NCI-H446 (cell line): ENCODE measurements around the gene PEMT.

Experiments
- DNase-seq, 2 experiments: peaks; one replicate each; lab custom pipeline; 2025; lab: John Stamatoyannopoulos, UW

Gene PEMT

GRCh38 chr17:17553217-17554195 lies 38.0 kb downstream of the PEMT start:
- DNase-seq: no peak

DNA sequence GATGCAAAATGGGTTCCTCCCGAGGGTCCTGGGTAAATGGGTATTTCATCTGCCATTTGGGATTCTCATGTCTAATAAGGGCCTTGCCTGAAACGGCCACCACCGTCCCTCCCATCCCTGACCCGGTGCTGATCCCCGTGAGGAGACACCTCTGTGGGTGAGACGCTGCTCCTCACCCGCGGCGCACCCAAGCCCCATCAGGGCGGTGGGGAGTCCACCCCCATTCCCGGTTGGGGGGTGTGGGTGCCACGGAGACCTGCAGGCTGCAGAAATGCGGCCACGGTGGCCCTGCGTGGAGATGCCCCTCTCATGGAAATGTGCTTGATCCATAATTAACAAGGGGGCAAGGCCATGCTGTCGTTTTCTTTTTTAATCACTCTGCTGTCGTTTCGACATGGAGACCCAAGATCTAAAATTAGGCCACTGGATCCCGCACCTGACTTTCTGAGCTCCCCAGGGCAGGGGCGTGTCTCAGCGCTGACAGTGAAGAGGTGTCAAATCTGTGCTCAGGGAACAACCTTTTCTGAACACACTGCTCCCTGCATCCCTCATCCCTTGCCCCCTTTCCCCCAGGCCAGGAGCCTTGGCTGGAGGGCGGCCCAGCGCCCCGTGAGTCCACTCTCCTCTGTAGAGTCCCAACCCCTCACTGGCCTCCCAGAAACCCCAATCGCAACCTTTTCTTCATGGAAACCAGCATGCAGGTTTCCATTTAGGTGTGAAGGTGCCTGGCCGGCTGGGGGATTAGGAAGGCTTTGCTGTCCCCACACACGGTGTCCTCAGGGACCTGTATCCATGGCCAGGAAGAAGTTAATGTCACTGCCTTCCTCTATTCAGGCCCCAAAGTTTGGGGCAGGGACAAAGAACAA lies 38.9 kb downstream of the PEMT start:
- no peak for DNase-seq

GRCh38 chr17:17551361-17551760 lies 40.1 kb downstream of the PEMT start:
- DNase-seq: no peak

DNA sequence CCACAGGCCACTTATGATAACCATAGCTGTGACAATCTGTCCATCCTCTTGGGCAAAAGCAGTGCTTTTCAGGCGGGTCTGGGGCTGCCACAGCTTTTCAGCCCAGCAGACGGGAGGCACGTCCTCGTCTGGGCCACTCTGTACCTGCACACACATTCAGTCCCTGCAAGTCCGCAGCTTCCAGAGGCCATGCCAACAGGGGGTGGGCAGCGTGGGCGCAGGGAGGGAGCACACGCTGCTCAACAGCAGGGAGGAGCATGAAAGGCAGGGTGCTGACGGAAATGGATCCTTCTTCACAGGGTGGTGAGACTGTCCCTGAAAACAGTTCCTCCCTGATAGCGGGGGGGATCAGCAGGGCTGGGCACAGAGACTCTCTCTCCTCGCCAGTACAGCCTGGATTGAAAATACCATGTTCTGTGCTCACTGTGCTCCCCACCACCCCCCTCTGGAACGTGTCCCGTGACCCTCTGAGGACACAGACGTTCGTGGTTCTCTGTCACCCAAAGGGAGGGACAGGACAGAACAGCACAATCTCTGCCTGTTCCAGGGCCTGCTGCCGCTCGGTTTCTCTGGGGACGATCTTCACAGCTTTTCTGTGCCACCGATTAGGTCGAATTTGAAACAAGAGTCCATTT lies 41.7 kb downstream of the PEMT start:
- no peak for DNase-seq

DNA sequence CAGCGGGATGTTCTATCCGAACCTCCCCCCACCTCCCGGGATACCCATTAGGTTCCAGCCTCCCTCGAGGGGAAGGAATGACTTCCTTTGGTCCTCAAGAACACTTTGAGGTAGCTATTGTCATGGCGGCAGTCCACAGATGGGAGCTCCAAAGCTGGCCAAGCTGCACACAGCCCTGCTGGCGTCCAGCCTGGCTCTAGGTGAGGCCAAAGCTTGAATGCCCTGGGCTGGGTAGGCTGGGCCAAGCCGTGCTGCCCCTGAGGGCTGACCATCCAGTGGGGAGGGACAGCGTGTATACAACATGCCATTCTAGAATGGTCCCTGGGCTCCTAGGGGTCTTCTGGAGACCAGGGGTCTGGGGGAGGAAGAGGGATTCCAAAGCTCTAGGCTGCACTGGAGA lies 43.5 kb downstream of the PEMT start:
- DNase-seq: no peak

- DNase-seq: no peak
Measured at GRCh38 chr17:17547210-17547764, 44.2 kb downstream of the PEMT start.

- no peak for DNase-seq
Measured at GRCh38 chr17:17546399-17547185, 44.9 kb downstream of the PEMT start.

DNA sequence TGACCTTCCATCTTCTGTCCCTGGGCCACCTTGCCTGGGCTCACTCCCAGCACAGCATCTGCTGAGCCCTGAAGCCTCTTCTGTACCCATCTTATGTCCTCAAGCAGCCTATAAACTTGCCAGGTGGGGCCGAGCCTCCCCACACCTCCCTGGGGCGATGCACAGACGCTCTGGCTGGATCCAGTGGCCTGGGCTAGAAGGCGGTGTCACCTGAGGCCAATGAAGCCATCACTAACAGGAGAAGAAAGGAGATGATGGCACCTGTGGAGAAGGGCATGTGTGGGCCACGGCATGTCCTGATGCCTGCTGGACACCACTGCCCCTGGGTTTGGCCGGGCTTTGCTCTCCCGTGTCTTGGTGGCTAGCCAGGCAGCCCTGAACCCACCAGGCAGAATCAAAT lies 45.5 kb downstream of the PEMT start:
- no peak for DNase-seq

DNA sequence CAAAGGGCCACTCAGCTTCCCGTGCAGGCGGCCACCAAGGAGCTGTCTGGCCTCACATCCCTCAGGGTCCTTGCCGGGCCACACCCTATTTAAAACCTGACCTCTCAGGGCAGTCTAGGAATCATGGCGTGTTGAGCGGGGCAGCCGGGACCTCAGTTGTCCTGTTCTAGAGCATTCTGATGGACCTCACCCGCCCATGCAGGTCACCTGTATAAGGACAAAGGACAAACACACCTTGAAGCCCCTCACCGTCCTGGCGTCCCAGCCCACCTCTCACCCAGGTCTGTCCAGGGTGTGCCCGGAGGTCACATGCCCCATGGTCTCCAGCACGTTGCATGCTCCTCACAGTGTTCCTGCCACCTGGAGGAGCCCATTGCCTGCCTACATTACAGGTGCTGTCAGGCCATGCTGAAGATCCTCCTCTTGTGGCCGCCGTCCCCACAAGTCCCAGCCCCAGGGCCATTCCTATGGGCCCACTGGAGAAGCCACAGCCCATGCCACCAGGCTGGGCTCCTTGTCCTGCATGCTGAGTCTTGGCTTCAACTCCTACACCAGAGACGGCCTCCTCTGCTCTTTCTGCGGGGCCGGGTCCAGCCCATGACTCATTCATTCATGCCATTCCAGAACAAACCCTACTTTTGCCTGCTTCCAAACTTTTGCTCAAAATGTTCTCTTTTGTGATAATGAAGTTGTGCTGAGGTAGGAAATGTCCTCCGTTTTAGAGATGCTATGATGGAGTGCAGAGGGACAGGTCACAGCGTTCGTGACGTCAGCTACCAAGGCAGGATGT lies 46.3 kb downstream of the PEMT start:
- no peak for DNase-seq

- no peak for DNase-seq
Measured at GRCh38 chr17:17542906-17543635, 48.4 kb downstream of the PEMT start.

- no peak for DNase-seq
Measured at GRCh38 chr17:17541640-17542001, 49.9 kb downstream of the PEMT start.

DNA sequence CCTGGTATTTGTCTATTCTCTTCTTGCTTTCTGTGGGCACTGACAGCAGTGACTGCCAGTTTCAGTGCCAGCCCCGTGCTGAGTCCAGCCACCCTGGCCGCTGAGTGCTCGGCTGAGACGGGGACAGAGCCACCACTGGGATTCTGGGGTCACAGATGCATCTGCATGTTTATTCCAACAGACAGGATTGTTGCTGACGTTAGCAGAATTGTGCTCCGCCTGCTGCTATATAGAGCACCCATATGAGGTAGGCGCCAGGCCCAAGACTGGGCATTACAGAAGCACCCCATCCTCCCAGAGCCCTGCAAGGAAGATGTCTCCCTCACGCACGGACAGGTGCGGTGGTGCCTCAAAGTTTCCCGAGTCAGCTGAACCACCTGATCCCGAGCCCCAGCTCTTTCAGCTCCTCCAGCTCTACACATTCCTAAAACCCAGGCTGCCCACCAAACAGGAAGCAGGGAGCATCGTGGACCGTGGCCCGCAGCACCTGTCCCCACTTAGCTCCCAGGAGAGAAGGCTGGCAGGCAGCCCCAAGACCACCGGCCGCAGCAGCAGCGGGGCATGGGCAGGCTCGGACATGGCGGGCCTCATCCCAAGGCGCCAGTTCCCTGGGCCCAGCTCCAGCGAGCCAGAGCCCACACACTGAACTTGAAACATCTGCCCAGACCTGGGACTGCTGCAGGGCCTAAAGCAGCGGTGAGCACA lies 50.4 kb downstream of the PEMT start:
- DNase-seq: no peak

- DNase-seq: no peak
Measured at GRCh38 chr17:17540278-17540906, 51.1 kb downstream of the PEMT start.

GRCh38 chr17:17539591-17539990 lies 51.9 kb downstream of the PEMT start:
- no peak for DNase-seq

DNA sequence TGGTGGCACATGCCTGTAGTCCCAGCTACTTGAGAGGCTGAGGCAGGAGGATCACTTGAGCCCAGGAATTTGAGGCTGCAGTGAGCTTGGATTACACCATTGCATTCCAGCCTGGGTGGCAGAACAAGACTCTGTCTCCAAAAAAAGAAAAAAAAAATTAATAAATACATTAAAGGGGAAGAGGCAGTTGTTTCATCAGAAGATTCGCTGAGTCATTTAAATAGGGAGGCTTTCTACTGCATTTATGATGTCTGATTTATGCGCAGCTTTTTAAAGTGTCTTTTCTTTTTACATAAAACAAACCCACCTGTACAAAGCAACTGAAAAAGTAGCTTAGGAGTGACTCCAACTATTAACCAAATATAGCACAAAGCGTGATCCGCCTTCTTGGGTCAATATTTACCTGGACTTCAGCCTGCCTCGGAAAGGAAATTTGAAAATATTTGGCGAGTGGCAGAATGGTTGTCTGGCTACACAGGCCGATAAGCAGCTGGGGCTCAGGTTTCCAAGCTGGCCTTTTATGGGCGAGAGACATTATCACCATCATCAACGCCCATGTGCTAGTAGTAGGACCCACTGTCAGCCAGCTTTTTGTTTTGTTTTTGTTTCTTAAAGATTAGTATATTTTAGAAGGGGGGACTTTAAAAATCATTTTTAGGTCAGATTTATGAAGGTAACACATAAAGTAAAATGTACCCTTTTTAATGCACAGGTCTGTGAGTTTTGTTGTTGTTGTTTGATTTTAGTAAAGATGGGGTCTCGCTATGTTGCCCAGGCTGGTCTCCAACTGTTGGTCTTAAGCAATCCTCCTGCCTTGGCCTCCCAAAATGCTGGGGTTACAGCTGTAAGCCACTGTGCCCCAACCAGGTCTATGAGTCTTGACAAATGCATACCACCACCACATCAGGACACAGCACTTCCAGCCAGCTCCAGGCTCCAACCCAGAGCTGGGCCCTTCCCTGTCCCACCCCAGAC lies 52.8 kb downstream of the PEMT start:
- peak in 1 of 2 experiments; percentile 19 for DNase-seq

DNA sequence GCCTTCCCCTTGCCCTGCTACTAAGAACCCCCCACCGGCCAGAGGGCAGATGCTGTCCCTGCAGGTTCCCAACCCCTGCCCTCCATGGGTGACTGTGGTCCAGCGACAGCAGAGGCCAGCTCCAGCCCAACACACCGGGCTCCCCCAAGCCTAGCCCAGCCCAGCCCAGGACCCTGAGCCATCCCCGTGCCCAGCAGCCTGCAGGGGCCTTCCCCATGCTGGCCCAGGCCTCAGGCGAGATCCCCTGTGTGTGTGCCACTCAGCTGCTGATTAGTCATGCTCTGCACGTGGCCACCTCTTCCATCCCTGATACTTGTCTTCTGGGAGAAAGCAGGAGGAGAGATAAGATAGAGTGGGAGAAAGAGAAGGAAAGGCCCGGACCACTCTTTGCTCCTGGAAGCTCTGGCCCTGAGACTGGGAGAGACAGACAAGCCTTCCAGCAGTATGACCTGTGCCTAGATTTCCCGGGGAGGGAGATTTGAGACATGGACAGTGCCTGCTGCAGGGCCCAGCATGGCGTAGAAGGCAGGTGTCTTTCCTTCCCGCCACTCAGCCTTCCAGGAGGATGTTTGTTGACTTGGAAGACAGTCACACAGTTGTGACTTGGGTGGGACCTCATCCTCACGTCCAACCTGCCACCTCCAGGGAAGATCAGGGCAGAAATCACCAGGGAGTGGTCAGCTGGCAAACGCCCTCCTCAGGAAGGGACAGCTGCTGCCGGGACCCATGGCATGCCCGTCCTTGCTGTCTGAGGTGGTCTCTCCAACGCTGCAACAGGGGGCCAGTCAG lies 54.0 kb downstream of the PEMT start:
- no peak for DNase-seq

DNA sequence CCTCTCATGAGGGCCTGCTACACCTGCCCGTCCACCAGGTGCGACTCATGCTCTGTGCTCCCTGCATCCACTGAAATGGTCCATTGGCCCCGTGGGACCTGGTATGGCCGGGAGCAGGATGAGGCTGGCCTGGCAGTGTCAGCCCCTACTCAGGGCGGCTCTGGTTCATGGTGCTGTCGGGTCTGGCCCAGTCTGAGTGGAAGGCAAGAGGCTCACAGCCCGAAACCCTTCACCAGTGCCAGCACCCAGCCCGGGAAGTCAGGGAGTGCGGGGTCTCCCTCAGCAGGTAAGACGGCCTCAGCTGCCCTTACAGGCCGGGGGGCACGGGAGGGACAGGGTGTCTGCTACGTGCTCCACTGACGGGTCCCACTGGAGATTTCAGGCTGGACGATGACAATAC lies 54.8 kb downstream of the PEMT start:
- DNase-seq: no peak
